ENCODE data around the gene PRMT5.

Gene PRMT5

GRCh38 chr14:22896356-22896755 is 32.8 kb downstream of the PRMT5 start:
- no peak for DNase-seq

- no peak for DNase-seq
Observed at GRCh38 chr14:22895402-22895801, 33.8 kb downstream of the PRMT5 start.

- DNase-seq = no peak
Observed at GRCh38 chr14:22893706-22894105, 35.5 kb downstream of the PRMT5 start.

- DNase-seq = no peak
Observed at GRCh38 chr14:22892488-22892887, 36.7 kb downstream of the PRMT5 start.

- no peak for DNase-seq
Observed at GRCh38 chr14:22890416-22890815, 38.8 kb downstream of the PRMT5 start.

GRCh38 chr14:22888662-22889061 is 40.5 kb downstream of the PRMT5 start:
- peak; percentile 24 to 53 for DNase-seq

- peak; percentile 22 to 66 for DNase-seq
Observed at GRCh38 chr14:22887990-22888378, 41.2 kb downstream of the PRMT5 start.

GRCh38 chr14:22887260-22887989 is 41.8 kb downstream of the PRMT5 start:
- peak; percentile 60 to 73 for DNase-seq

- DNase-seq = peak; percentile 81 to 85
Observed at GRCh38 chr14:22886500-22887259, 42.5 kb downstream of the PRMT5 start.

GRCh38 chr14:22885975-22886374 is 43.2 kb downstream of the PRMT5 start:
- no peak for DNase-seq

GRCh38 chr14:22884738-22885523 is 44.2 kb downstream of the PRMT5 start:
- no peak for DNase-seq

GRCh38 chr14:22884076-22884737 is 45.0 kb downstream of the PRMT5 start:
- no peak for DNase-seq

- no peak for DNase-seq
Observed at GRCh38 chr14:22883173-22883976, 45.8 kb downstream of the PRMT5 start, which contains the start of gene REM2. Gene REM2, plus strand, starts transcription at chr14:22883222. Its CDS starts 66 bp downstream, at chr14:22883288.

- DNase-seq = peak; percentile 55 to 57
Observed at GRCh38 chr14:22882529-22883172, 46.5 kb downstream of the PRMT5 start.

- no peak for DNase-seq
Observed at GRCh38 chr14:22882064-22882463, 47.1 kb downstream of the PRMT5 start.

- no peak for DNase-seq
Observed at GRCh38 chr14:22878271-22879246, 50.6 kb downstream of the PRMT5 start.

- no peak for DNase-seq
Observed at GRCh38 chr14:22877000-22877501, 52.1 kb downstream of the PRMT5 start.

GRCh38 chr14:22875748-22876319 is 53.3 kb downstream of the PRMT5 start:
- DNase-seq = no peak

GRCh38 chr14:22875003-22875747 is 54.0 kb downstream of the PRMT5 start:
- DNase-seq = no peak

Data from CD4-positive, alpha-beta T cell treated with Interleukin-1 beta for 1 hour (primary cell).